IPS-18c (cell line): Measurements from ENCODE around the gene SOCS1.

ENCODE experiments used
- H3K4me3 ChIP-seq: 2 replicates; pipeline ENCODE4 v1.7.0; 2013; ENCODE audit warnings: low read depth, mild to moderate bottlenecking, low read length, moderate library complexity; ENCODE audit not compliant: insufficient read depth
- H3K9me3 ChIP-seq: one replicate; pipeline ENCODE4 v1.6.1; 2013; ENCODE audit warnings: mild to moderate bottlenecking, low read length, moderate library complexity; ENCODE audit not compliant: control insufficient read depth, insufficient read depth

Gene SOCS1

DNA sequence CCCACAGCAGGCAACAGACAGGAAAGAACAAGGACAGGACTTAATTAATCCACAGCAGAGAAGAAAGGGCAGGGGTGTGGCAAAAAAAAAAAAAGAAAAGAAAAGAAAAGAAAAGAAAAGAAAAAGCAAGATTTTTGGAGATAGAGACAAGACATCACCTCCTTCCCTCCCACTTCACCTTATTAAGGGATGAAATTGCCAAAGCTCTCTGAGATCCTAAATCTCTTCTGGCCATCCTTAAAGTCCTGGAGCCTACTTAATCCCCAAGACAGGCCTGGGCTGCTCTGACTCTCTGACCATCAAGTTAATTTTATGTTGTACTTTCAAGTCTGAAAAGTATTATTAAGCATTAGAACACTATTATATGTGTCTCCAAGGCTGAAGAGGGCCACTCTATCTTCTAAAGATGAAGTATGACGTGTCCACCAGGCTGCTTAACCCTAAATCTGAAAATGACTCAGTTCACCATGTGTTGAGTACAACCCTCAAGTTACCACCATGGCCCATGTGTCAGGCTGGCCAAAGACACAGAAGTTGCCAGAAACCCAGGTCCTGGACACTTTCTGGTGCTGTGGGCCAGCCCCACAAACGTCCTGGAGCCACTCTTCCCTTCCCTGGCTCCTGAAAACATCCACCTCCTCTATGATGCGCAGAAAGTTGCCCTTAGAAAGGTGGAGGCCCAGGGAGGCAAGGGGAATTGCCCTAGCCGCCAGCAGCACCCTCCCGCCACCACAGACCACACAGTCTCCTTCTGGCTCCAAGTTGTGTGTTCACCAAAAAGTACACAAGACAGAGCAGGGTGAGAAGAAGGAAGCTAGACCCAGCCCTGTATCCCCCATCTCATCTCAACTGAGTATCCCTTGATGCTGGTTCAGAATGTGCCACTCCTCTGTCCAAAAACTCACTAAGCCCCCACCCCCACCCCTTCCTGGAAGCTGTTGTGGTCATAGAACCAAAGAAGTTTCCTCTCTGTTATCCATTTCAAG is 2.7 kb downstream of the SOCS1 start:
- H3K4me3 ChIP-seq: peak overlapping the region; percentile 20; the same call in 1 of the 2 replicates
- H3K9me3 ChIP-seq: no peaks in the 10 kb centered on the region

- H3K4me3 ChIP-seq: no peak overlapping the region; the same call in 1 of the 2 replicates
Measured at GRCh38 chr16:11252482-11252931, 3.5 kb downstream of the SOCS1 start.

DNA sequence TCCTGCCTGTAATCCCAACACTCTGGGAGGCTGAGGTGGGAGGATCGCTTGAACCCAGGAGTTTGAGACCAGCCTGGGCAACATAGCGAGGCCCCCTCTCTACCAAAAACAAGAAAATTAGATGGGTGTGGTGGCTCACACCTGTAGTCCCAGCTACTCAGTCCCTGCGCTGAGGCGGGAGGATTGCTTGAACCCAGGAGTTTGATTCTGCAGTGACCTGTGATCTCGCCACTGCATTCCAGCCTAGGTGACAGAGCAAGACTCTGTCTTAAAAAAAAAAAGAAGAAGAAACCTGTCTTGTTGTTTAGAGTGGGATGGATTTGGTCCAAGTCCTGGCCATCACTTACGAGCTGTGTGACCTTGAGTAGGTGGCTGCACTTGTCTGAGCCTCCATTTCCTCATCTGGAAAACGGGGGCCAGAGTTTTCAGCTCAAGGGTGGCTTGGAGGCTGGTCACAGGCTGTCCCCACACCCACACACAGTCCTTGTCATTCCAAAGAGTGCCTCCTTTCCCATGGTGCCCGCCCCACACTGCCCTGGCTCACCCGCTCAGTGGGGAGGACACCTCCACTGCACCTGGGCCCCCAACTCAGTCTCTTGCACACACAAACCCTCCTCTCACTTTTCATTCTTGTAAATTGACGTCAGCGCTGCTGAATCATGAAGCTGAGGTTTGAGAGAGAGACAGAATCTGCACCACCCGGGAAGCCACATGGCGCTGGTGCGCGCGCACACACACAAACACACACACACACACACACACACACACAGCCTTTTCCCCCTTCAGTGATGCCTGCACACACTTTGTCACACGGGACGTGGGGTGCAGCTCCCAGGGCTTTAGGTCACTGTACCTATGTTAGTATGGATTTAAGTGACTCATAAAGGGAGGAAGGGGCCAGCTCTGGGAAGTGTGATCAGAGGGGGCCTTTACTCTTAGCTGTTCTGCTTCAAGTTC is 4.2 kb downstream of the SOCS1 start:
- H3K4me3 ChIP-seq: no peak overlapping the region
- H3K9me3 ChIP-seq: no peaks in the 10 kb centered on the region

More at GRCh38 chr16:11252482-11252931, 3.5 kb downstream of the SOCS1 start:
- H3K9me3 ChIP-seq: no peaks in the 10 kb centered on the region

DNA sequence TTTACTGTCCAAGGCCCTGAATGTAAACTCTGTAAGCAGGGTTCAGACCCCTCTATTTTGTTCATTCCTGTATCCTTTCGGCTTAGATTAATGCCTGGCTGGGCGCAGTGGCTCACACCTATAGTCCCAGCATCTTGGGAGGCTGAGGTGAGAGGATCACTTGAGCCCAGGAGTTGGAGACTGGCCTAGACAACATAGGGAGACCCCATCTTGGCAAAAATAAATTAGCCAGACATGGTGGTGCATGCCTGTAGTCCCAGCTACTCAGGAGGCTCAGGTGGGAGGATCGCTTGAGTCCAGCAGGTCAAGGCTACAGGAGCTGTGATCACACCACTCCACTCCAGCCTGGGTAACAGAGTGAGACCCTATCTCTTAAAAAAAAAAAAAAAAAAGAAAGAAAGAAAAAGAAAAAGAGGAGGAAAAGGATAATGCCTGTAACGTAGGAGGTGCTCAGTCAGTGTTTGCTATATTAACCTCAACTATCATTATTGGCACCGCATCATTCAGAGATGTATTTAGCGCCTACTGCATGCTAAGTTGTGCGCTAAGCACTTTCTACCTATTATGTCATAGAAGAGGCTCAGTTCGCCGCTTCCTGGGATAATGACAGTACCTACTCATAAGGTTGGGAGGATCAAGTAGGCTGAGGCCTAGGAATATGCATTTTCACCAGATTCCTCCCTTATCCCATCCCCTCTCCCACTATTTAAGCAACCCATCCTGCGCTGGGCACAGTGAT is 5.0 kb downstream of the SOCS1 start:
- Histone ChIP-seq H3K9me3 (no peaks in the 10 kb centered on the region), H3K4me3 (no peak overlapping the region)

DNA sequence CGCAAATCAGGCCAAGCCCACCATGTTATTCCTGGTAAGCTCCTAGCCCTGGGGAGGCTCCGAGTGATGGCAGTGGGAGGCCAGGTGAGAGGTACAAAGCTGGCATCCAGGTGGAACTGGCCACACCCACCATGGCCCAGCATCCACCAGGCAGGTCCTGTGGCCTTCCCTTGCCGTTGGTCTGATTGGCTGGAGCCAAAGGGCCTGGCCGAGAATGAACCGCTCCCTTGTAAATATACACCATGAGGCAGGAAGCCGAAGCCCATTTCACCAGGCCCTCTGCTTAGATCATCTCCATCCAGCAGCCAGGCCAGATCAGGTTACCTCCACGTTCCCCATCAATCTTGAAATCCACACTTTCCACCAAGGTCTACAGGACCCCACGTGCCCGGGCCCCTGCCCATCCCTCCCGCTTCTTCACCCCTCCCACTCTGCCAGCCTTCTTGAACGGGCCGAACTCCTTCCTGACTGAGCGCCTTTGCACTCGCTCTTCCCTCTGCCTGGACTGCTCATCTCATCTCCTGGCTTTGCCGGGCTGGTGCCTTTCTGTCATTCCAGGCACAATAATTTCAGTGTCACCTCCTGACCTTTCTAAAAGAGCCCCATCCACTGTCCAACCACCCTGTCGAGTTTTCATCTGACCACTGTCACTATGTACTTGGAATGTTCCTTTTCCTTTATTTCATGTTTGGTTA is 5.8 kb downstream of the SOCS1 start:
- no peak overlapping the region for H3K4me3 ChIP-seq
- no peaks in the 10 kb centered on the region for H3K9me3 ChIP-seq

- Histone ChIP-seq H3K9me3 (no peaks in the 10 kb centered on the region), H3K4me3 (no peak overlapping the region)
Measured at GRCh38 chr16:11249233-11250061, 6.6 kb downstream of the SOCS1 start.

GRCh38 chr16:11248133-11248532 is 7.9 kb downstream of the SOCS1 start:
- H3K9me3 ChIP-seq: no peaks in the 10 kb centered on the region
- no peak overlapping the region for H3K4me3 ChIP-seq

GRCh38 chr16:11245988-11246387 is 10.0 kb downstream of the SOCS1 start:
- H3K9me3 ChIP-seq: no peaks in the 10 kb centered on the region
- no peak overlapping the region for H3K4me3 ChIP-seq

GRCh38 chr16:11245222-11245737 is 10.7 kb downstream of the SOCS1 start:
- Histone ChIP-seq H3K9me3 (no peaks in the 10 kb centered on the region), H3K4me3 (no peak overlapping the region)

- H3K4me3 ChIP-seq: no peak overlapping the region
- no peaks in the 10 kb centered on the region for H3K9me3 ChIP-seq
Measured at GRCh38 chr16:11242658-11243057, 13.3 kb downstream of the SOCS1 start.

- H3K9me3 ChIP-seq: no peaks in the 10 kb centered on the region
- no peak overlapping the region for H3K4me3 ChIP-seq
Measured at GRCh38 chr16:11241480-11242204, 14.4 kb downstream of the SOCS1 start.

- no peaks in the 10 kb centered on the region for H3K9me3 ChIP-seq
- no peak overlapping the region for H3K4me3 ChIP-seq
Measured at GRCh38 chr16:11240636-11241473, 15.1 kb downstream of the SOCS1 start.

DNA sequence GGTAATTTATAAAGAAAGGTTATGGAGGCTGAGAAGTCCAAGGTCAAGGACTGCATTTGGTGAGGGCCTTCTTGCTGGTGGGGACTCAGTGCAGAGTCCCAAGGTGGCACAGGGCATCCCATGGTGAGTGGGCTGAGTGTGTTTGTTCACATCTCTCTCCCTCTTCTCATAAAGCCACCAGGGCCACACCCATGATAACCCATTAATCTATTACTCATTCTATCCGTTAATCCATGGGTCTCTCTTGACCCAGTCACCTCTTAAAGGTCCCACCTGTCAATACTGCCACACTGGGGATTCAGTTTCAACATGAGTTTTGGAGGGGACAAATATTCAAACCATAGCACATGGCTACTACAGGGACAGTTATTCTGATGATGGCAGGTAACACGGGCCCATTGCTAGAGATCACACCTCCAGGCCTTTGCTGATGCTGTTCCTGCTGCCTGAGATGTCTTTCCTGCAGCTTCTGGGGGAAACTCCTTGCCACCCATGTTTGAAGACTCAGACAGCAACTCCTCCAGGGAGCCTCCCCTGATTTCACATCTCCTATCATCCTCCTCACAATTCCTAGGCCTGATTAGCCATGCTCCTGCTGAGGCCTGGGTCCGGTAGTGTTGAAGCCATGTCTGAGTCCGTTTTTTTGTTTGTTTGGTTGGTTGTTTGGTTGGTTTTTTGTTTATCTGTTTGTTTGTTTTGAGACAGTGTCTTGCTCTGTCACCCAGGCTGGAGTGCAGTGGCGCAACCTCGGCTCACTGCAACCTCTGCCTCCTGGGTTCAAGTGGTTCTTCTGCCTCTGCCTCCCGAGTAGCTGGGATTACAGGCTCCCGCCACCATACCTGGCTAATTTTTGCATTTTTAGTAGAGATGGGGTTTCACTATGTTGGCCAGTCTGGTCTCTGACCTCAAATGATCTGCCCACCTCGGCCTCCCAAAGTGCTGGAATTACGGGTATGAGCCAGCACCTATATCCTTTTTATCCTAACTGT is 16.1 kb downstream of the SOCS1 start:
- Histone ChIP-seq H3K4me3 (no peak overlapping the region), H3K9me3 (no peaks in the 10 kb centered on the region)
